ENCODE data around the gene IL18RAP. TPM values are rescaled to one million over a fixed set of nuclear protein-coding genes. Genes with fewer than 3 reads are reported as not detected.

Gene IL18RAP
- polyA plus RNA-seq, 5 donors, result 0.68 to 1.6 (median 1.2) TPM

GRCh38 chr2:102498414-102498813, 75.5 kb downstream of the IL18RAP start:
- no peak for DNase-seq

- no peak for DNase-seq
Measured at GRCh38 chr2:102499558-102499957, 76.6 kb downstream of the IL18RAP start.

Other genes starting within 250 kb of the IL18RAP start
- 1 to 10 TPM in 4 of 5 donors, under 1 TPM in 1; 0.96 to 1.8 (median 1.3) TPM for gene IL1RL2, start 236.1 kb upstream of the IL18RAP start, polyA plus RNA-seq (ENCODE audit: insufficient read depth in 1 of 5, insufficient read length in 5 of 5, low replicate concordance in 1 of 5)
- under 1 TPM; 0.14 to 0.28 (median 0.23) TPM for gene IL1RL1, start 111.6 kb upstream of the IL18RAP start, polyA plus RNA-seq (ENCODE audit: insufficient read depth in 1 of 5, insufficient read length in 5 of 5, low replicate concordance in 1 of 5)
- gene IL18R1, start 67.4 kb upstream of the IL18RAP start, polyA plus RNA-seq (ENCODE audit: insufficient read depth in 1 of 5, insufficient read length in 5 of 5, low replicate concordance in 1 of 5), result 1 to 10 TPM; 2.2 to 5.6 (median 4.0) TPM
- gene SLC9A4, start 50.1 kb downstream of the IL18RAP start, polyA plus RNA-seq (ENCODE audit: insufficient read depth in 1 of 5, insufficient read length in 5 of 5, low replicate concordance in 1 of 5), result under 1 TPM in 1 of 5 donors, not detected in 4; 0.03 TPM
- gene SLC9A2, start 196.4 kb downstream of the IL18RAP start, polyA plus RNA-seq (ENCODE audit: insufficient read depth in 1 of 5, insufficient read length in 5 of 5, low replicate concordance in 1 of 5), result under 1 TPM; 0.04 to 0.29 (median 0.18) TPM

Data from right lung (tissue), 5 donors.